Endothelial cell of umbilical vein (primary cell): ENCODE measurements around the gene CCDC66. TPM values are rescaled to one million over a fixed set of nuclear protein-coding genes. Genes with fewer than 3 reads are reported as not detected.

Experiments used
- BruUV-seq: library from RNA; stranded (reverse); fragments of 400-500 nt; replicated peaks from 2 replicates; lab custom pipeline; 2021; lab: Mats Ljungman, UMichigan
- CTCF ChIA-PET: fragments of 300-600, 350-600 bp; sonication (Branson Sonifier 250); formaldehyde crosslinking; loops from one replicate; lab custom pipeline; 2021; ENCODE audit warnings: antibody characterized with exemption, inconsistent platforms; lab: Charles Lee
- POLR2A ChIA-PET: fragments of 300-600, 350-600 bp; sonication (Branson Sonifier 250); formaldehyde crosslinking; loops from one replicate; lab custom pipeline; 2021; ENCODE audit warnings: antibody characterized with exemption, inconsistent platforms; lab: Charles Lee
- DNase-seq: peaks from one replicate; pipeline ENCODE4 v3.0.0-alpha.2; 2011; ENCODE audit warnings: low read depth, low spot score
- FAIRE-seq: peaks from 2 replicates; lab custom pipeline; 2011; peaks lifted over from hg19 to GRCh38; lab: Jason Lieb, UNC
- H2AFZ ChIP-seq: 2 replicates; pipeline ENCODE4 v1.6.0; 2012; ENCODE audit warnings: low read depth, low read length, control low read depth, inconsistent platforms
- H3K27ac ChIP-seq: 2 replicates; pipeline ENCODE4 v1.5.1; 2011; ENCODE audit warnings: low read depth, mild to moderate bottlenecking, control low read depth, low read length, moderate library complexity; ENCODE audit not compliant: insufficient read depth
- H3K27me3 ChIP-seq, 2 experiments: 2 replicates each; pipeline versions ENCODE4 v1.6.0 to v1.6.1; 2011; ENCODE audit warnings: low read length in 2 of 2, mixed read lengths in 1 of 2; ENCODE audit not compliant: control insufficient read depth in 2 of 2, insufficient read depth in 2 of 2
- H3K36me3 ChIP-seq, 2 experiments: 2 replicates in 1 of 2; 3 replicates in 1 of 2; pipeline ENCODE4 v1.5.1; 2011; ENCODE audit warnings: low read length in 2 of 2, mild to moderate bottlenecking in 1 of 2, moderate library complexity in 1 of 2; ENCODE audit not compliant: control insufficient read depth in 2 of 2, insufficient read depth in 2 of 2; ENCODE audit errors: extremely low read depth in 1 of 2
- H3K4me1 ChIP-seq: 3 replicates; pipeline ENCODE4 v1.5.1; 2011; ENCODE audit warnings: mild to moderate bottlenecking, low read length; ENCODE audit not compliant: control insufficient read depth, insufficient read depth; ENCODE audit errors: extremely low read depth
- H3K4me2 ChIP-seq: 2 replicates; pipeline ENCODE4 v1.6.1; 2011; ENCODE audit warnings: low read length, control low read depth, mixed read lengths; ENCODE audit not compliant: insufficient read depth
- H3K4me3 ChIP-seq, 3 experiments: fragments of 200-600 bp in 1 of 3; sonication (generic), shearing (Covaris generic) in 1 of 3; replicated peaks in 1 of 3; 2 replicates each; pipeline ENCODE4 v1.5.1; 2011 to 2016; ENCODE audit warnings: control low read depth in 3 of 3, low read length in 3 of 3, mild to moderate bottlenecking in 2 of 3, inconsistent platforms in 1 of 3, low read depth in 1 of 3, moderate library complexity in 1 of 3; ENCODE audit not compliant: insufficient read depth in 1 of 3
- H3K79me2 ChIP-seq: 2 replicates; pipeline ENCODE4 v1.6.0; 2012; ENCODE audit warnings: low read length, inconsistent platforms; ENCODE audit not compliant: control insufficient read depth, insufficient read depth
- H3K9ac ChIP-seq: replicated peaks from 2 replicates; pipeline ENCODE3; 2011; ENCODE audit warnings: low read length, control low read depth; ENCODE audit not compliant: insufficient read depth; ENCODE audit errors: extremely low read depth
- H3K9me1 ChIP-seq: replicated peaks from 3 replicates; pipeline ENCODE4 v1.6.0; 2011; ENCODE audit warnings: mild to moderate bottlenecking, low read length; ENCODE audit not compliant: control insufficient read depth, insufficient read depth; ENCODE audit errors: extremely low read depth
- H3K9me3 ChIP-seq: replicated peaks from 2 replicates; pipeline ENCODE4 v1.5.1; 2012; ENCODE audit warnings: low read length, inconsistent platforms; ENCODE audit not compliant: control insufficient read depth, insufficient read depth
- H4K20me1 ChIP-seq: replicated peaks from 2 replicates; pipeline ENCODE3; 2011; ENCODE audit warnings: mild to moderate bottlenecking, low read length; ENCODE audit not compliant: control insufficient read depth, insufficient read depth; ENCODE audit errors: extremely low read depth
- EZH2 ChIP-seq: IDR thresholded peaks from 2 replicates; pipeline ENCODE4 v1.6.1; 2012; ENCODE audit warnings: borderline replicate concordance, low read depth, mild to moderate bottlenecking, moderate library complexity, low read length, inconsistent platforms; ENCODE audit not compliant: severe bottlenecking
- FOS ChIP-seq: IDR thresholded peaks from 2 replicates; pipeline ENCODE4 v1.6.1; 2011; ENCODE audit warnings: mild to moderate bottlenecking, low read length, moderate library complexity, borderline replicate concordance; ENCODE audit not compliant: insufficient read depth
- GATA2 ChIP-seq: IDR thresholded peaks from 2 replicates; pipeline ENCODE4 v1.7.0; 2011; ENCODE audit warnings: low read depth, mild to moderate bottlenecking, moderate library complexity, mixed read lengths, low read length; ENCODE audit not compliant: insufficient read length, insufficient read depth
- JUN ChIP-seq: IDR thresholded peaks from 2 replicates; pipeline ENCODE4 v1.6.1; 2011; ENCODE audit warnings: borderline replicate concordance, low read depth; ENCODE audit not compliant: insufficient read length, insufficient read depth
- MYC ChIP-seq: IDR thresholded peaks from one replicate; pipeline ENCODE4 v1.6.1; 2011; ENCODE audit warnings: mild to moderate bottlenecking, low read depth, low read length
- POLR2A ChIP-seq: IDR thresholded peaks from 2 replicates; pipeline ENCODE4 v1.6.1; 2012; ENCODE audit warnings: low read depth, mild to moderate bottlenecking, control low read depth, low read length
- POLR2AphosphoS5 ChIP-seq: IDR thresholded peaks from 2 replicates; pipeline ENCODE4 v1.6.1; 2012; ENCODE audit warnings: low read depth, mild to moderate bottlenecking, control low read depth, low read length, moderate library complexity; ENCODE audit not compliant: insufficient read depth
- dilution Hi-C: fragments of 300-500 bp; cut with MboI; formaldehyde crosslinking; loops from one replicate; pipeline ENCODE4 v1.15.0; 2019; ENCODE audit warnings: low sequenced_read_pairs; ENCODE audit not compliant: extremely low pct_ligation_motif_present
- intact Hi-C: fragments of 100-400 bp; cut with micrococcal nuclease; formaldehyde crosslinking; loops from one replicate; pipeline ENCODE4 v1.10.0; 2022
- polyA plus RNA-seq, 4 experiments: library from polyadenylated mRNA; depleted of rRNA in 3 of 4; stranded (reverse) in 3 of 4; unstranded in 1 of 4; fragments of >200 nt; gene quantifications; 2 replicates each; pipeline versions ENCODE4 v1.2.1 to v1.2.3, GENCODE V29; 2011 to 2012; ENCODE audit warnings: missing spikeins in 1 of 4
- total RNA-seq: library from RNA; stranded (reverse); gene quantifications from 2 replicates; pipeline ENCODE4 v1.2.3, GENCODE V29; 2021
- TF ChIP-seq, protein P1 (sequence below), 2 donors: IDR thresholded peaks; 1 replicate in 1 of 2; 2 replicates in 1 of 2; pipeline ENCODE4 v1.5.1; 2011; ENCODE audit warnings: low read length in 2 of 2, mild to moderate bottlenecking in 2 of 2, moderate library complexity in 2 of 2, control low read depth in 1 of 2, inconsistent platforms in 1 of 2, low read depth in 1 of 2; ENCODE audit not compliant: insufficient read depth in 1 of 2; ENCODE audit errors: extremely low read depth in 1 of 2
- TF ChIP-seq, protein P2 (sequence below): IDR thresholded peaks from 2 replicates; pipeline ENCODE4 v1.6.1; 2011; ENCODE audit not compliant: insufficient read depth, insufficient read length

Gene CCDC66
- total and polyA plus RNA-seq, 2 donors (not counting 3 experiments of a cell fraction or from before 2014, with no cell fraction given): 5.0 to 20.7 TPM

DNA sequence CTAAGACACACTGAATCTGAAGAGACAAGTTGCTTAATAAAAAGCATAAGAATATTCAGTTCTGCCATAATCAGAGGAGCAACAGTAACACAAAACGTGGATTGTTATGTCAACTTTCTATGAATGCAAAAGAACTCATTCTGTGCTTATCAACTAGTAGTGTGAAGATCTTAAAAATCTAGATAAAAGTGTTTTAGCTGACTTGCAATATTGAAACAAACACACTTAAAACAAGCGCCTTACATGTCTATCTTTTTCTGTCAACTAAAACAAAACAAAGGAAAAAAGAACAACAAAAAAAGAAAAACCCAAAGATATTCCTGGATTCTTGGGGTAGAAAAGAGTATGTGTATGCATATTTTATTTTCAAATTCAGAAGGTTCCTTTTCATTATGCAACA is 88.4 kb downstream of the CCDC66 start:
- CTCF ChIA-PET: interaction anchor here (1.1 kb wide), 1 partner anchor 20 kb away, joined by 3 read pairs; no protein-coding TSS in a partner anchor
- H3K4me2 ChIP-seq: no peak overlapping the region

More for the DNA sequence above, 88.4 kb downstream of the CCDC66 start:
- no peaks in the 10 kb centered on the region for H4K20me1 ChIP-seq
- POLR2A ChIA-PET: no interaction called here
- H3K79me2 ChIP-seq: peaks cover 6% of the 10 kb centered on the region
- DNase-seq (no peak), FAIRE-seq (no peak)
- TF ChIP-seq FOS (no peak), JUN (no peak), EZH2 (no peak), GATA2 (no peak), POLR2AphosphoS5 (no peak), MYC (no peak), POLR2A (no peak)
- TF ChIP-seq, protein P1, sequence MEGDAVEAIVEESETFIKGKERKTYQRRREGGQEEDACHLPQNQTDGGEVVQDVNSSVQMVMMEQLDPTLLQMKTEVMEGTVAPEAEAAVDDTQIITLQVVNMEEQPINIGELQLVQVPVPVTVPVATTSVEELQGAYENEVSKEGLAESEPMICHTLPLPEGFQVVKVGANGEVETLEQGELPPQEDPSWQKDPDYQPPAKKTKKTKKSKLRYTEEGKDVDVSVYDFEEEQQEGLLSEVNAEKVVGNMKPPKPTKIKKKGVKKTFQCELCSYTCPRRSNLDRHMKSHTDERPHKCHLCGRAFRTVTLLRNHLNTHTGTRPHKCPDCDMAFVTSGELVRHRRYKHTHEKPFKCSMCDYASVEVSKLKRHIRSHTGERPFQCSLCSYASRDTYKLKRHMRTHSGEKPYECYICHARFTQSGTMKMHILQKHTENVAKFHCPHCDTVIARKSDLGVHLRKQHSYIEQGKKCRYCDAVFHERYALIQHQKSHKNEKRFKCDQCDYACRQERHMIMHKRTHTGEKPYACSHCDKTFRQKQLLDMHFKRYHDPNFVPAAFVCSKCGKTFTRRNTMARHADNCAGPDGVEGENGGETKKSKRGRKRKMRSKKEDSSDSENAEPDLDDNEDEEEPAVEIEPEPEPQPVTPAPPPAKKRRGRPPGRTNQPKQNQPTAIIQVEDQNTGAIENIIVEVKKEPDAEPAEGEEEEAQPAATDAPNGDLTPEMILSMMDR (IDR thresholded peaks at IDR 0.05; ENCODE audit: extremely low read depth in 1 of 2, insufficient read depth in 1 of 2, low read depth in 1 of 2, low read length in 2 of 2): no peak
- TF ChIP-seq, protein P2, sequence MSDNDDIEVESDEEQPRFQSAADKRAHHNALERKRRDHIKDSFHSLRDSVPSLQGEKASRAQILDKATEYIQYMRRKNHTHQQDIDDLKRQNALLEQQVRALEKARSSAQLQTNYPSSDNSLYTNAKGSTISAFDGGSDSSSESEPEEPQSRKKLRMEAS: no peak
- H2AFZ ChIP-seq: no peak overlapping the region
- H3K27me3 ChIP-seq: no peaks in the 10 kb centered on the region
- no peaks in the 10 kb centered on the region for H3K9me1 ChIP-seq
- H3K9me3 ChIP-seq: no peaks in the 10 kb centered on the region
- peaks cover 7 to 18% of the 10 kb centered on the region in 2 experiments for H3K36me3 ChIP-seq
- no peak overlapping the region for H3K4me3 ChIP-seq
- H3K27ac ChIP-seq: no peak overlapping the region
- intact Hi-C loops: no loop called here
- no peak overlapping the region for H3K9ac ChIP-seq
- dilution Hi-C loops: no loop called here
- no TSS peak for BruUV-seq
- no peaks in the 10 kb centered on the region for H3K4me1 ChIP-seq
